Measurements from ENCODE around the gene WIPF3.

Gene WIPF3

DNA sequence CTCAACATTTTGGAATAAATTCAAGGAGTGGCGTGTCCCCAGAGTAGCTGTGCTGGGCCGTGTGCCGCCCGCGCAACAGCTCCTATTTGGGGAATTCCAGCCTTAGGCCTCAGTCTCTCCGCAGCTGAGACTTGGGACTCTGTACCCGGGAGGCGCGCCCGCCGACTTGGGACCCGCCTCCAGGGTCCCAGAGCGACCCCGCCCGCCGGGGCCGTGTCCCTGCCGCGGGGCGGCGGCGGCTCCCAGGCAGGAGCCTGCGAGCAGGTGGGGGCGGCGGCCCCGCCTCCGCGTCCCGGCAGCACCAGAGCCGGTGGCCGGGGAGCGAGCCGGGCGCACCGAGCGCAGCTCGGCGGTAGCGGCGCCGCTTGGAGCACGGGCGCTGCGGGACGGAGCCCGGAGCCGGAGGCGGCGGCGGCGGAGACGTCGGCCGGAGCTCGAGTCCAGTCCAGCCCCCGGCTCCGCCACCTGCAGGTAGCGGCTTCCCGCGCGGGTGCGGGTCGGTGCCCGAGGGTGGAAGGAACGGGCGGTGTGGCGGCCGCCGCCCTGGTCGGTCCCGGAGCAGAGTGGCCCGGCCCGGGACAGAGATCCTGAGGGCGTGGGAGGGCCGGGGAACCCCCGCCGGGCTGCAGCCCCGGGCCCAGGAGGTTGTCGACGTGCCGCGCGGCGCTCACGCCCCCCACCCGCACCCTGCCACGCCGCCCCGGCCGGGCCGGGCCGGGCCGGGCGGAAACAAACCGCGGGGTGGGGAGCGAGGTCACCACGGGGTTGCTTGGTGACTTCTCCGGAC is at the start of gene WIPF3:
TSS of gene WIPF3 (plus strand) at position 301 of the 787 bp plus-strand sequence. CDS start 28,217 bp downstream, outside the sequence.
- DNase-seq: peak; percentile 67

DNA sequence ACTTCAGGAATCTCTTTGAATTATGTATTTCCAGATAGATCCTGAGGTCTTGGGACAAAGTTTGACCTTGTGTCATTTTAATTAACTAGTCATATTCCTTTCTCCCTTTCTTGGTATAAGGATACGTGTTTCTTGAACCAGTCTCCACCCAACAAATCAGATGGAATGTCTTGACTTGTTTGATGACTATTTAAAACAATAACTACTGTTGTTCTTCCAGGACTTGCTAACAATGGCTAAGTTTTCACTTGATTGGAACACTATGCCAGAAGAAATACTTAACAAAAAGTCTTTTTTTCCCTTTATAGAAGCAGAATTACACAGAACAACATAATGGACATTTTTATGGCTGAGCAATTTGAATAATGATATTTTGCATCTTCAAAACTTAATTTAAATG is 43.0 kb upstream of the WIPF3 start:
- no peak for DNase-seq

- DNase-seq: no peak
Observed at GRCh38 chr7:29764227-29764626, 42.1 kb upstream of the WIPF3 start.

DNA sequence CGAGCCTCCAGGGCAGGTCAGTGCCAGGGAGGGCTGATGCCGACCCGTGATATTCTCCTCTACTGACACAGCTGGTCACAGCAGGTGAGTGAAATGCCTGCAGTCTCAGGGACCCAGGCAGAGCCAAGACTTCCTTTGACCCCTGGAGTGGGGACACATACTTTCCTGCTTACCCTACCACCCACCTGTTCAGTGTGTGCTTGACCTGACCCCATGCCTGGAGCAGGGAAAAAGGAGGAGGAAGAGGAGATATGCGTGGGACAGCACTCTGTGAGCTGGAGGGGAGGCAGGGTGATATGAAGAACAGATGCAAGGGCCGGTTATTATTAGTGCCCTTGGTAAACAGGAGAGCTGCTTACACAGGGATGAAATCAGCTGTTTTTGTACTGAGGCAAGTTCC is 40.8 kb upstream of the WIPF3 start:
- no peak for DNase-seq

DNA sequence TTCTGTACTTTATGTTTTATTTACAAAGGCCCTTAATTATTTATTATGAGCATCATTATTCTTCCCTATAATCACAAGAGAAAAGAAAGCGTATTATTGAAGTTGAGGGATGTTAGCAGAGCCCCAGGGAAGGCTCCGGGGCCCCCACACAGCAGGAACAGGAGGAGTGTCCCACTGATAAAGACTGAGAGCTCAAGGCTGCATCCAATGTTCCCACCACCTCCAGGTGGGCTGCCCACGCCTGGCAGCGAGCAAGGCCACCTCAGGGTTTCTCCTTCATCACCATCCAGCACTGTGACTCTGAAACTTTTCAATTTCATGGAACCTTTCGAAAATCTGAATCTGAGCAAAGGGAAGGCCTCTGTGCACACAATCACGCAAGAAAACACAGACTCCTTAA is 35.9 kb upstream of the WIPF3 start:
- DNase-seq: no peak

- peak; percentile 84 for DNase-seq
Observed at GRCh38 chr7:29771081-29771816, 35.1 kb upstream of the WIPF3 start.

DNA sequence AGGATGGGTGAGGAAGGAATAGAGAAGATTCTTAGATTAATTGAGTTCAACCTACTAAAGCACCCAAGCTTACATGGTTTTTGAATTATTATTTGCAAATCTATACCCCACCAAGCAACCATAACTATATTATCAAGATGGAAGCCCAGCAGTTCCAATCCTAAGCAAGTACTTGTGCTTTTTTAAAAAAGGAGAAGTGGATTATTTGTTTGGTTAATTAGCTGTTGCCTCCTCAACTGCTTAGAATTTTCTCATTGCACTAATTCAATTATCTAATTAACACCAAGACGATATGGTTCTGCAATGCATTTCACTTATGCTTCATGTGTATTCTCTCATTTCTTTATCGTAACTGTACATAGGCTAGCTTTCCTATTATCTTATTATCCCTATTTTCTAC is 27.3 kb upstream of the WIPF3 start:
- DNase-seq: no peak

DNA sequence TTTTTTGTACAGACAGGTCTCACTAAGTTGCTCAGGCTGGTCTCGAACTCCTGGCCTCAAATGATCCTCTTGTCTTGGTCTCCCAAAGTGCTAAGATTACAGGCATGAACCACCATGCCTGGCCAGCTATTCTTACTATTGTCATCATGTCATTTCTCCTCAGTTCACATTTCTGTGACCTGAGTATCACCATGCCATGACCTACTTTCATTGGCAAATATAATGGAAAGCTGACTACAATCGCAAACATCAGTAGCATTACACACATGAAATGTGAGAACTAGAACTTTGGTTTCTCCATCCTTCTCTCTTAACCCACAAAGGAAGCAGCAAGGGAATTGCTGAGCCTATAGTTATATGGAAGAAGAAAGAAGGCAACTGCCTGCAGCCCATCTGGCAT is 26.0 kb upstream of the WIPF3 start:
- no peak for DNase-seq

DNA sequence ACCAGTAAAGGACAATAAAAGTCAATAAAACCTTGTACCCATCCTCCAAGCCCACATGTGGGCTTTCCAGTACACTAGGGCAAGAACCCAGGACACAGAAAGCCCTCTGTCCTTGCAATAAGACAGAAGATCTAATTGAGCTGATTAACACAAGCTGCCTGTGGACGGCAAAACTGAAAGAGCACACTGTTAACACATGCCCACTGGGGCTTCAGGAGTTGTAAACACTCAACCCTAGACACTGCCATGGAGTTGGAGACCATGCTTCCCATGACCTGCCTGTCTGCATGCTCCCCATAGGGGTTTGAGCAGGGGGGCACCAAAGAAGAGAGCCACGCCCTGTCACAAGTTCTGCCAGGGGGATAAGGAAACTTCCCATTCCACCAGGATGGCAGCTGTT is 22.6 kb upstream of the WIPF3 start:
- no peak for DNase-seq

- DNase-seq: no peak
Observed at GRCh38 chr7:29793507-29793906, 12.8 kb upstream of the WIPF3 start.

DNA sequence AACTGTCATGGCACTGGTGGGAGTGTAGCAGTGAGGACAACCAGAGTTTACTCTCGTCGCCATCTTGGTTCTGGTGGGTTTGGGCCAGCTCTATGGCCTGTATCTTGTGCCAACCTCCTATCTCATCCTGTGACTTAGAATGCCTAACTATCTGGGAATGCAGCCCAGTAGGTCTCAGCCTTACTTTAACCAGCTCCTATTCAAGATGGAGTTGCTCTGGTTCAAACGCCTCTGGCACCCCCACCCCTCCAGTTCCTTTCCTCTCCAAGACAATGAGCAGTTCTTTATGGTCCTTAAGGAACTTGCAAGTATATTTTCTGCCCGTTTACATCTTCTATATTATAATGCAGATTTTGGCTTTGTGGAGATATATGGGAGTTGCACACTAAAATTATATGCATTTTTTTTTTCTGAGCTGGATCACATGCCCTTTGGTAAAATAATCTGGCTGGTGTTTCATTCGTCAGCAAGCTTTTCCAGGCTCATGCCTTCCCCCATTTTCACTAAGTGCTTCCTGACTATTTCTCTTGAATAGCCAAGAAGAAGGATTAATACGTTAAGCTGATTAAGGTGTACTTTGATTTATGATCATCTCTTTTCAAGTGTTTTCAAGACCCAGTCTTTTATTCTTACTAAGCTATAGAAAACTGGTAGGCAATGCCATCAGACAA is 11.2 kb upstream of the WIPF3 start:
- no peak for DNase-seq

DNA sequence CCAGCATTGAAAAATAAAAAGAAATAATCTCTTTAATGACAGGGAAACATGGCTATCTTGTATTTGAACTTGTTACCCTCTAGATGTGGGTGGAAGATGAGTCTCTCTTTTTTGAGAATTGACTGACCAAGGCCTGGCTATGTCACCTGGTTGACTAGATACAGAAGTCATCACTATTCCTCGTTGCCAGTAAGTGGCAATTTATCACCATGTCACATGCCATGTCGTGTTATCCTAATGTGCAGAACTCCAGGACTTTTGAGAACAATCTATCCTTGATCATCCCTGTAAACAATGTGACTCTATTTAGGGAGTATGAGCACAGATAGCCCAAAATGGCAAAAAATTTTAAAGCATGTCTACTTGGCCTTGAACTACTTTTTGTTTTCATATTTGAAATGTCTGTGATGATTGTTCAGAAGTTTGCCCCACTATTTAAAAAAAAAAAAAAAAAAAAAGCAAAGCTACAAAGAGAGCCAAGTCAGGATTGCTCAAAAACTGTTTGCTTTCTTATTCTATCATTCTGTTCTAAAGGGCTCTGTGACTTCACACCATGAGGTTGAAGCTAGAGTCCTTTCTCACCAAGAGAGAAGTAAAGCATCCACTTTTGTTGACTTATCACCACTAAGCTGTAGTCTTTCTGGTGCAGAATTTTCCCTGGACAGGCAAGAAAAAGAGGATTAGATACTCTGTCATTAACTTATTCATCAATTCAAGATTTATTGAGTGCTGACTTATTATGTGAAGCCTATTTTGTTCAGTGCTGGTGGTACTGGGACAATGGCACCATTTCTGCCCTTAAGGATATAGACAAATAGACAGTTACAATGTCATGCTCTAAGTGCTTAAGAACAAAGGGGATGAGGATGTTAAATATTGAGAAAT is 10.4 kb upstream of the WIPF3 start:
- DNase-seq: no peak

DNA sequence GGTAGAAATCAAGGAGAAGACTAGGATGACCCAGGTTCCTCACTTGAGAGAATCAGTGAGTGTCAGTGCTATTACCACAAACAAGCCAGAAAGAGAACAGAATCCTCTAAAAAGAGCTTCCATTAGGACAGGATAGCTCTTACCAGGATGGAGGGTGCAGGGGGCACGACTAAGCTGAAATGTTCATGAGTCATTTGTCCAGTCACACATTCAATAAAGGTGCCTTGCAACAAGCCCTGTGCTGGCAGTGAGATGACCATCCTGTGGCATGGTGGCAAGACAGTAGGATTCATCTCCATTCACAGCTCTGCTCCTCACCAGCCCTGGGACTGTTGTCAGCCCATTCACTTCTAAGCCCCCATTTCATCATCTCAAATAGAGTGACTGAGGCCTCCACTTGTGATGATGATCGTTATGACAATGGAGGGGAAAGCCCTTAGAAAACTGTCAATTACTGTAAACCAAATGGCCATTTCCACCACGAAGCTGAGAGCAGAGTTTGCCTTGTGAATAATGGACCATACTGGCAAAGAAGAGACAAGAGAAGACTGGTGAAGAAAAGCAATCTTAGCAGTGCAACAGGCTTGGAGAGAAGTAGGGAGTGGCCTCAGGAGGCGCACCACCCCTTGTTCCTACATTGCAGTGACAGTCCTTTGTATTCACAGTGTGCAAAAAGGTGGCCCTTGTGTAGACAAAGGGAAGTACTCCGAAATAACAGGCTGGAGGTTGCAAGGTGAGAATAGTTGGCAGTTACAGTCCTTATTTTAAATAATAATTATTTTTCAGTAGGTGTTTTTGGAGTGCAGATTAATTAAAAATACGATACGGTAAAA is 9.0 kb upstream of the WIPF3 start:
- DNase-seq: no peak

GRCh38 chr7:29798422-29798821 is 7.9 kb upstream of the WIPF3 start:
- no peak for DNase-seq

GRCh38 chr7:29801929-29802328 is 4.4 kb upstream of the WIPF3 start:
- DNase-seq: no peak

DNA sequence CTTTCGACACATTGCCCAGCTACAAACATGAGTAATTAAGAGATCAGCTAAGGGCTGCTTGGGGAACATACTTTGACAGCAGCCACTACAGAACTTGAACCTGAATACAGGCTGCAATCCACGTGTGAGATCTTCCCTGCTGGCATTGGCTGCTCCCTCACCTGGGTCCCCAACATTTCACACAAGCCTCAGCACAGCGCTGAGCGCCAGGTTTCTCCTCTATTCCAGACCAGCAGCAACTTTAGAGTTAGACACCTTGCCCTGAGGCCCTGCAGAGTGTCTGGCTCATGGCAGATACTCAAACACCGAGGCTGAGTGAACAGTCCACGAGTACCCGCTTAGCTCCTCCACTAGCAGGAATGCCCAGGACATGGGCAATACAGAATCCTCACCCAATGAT is 1.3 kb upstream of the WIPF3 start:
- no peak for DNase-seq

DNA sequence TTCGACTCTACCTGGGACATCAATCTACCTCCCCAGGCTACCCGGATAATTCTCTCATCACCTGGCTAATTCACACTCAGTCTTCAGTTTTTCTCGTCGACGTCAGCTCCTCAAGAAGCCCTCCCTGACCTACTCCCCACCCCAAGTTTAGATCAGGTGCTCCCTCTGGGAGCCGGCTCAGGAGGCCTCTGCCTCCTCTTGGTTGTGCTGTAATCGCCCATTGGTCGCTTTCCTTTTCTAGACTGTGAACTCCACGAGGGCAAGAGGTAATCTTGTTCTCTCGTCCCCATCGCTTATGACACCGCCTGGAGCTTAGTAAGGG is 461 bp upstream of the WIPF3 start:
- DNase-seq: no peak

- DNase-seq: peak; percentile 84
Observed at GRCh38 chr7:29806995-29807841, 910 bp downstream of the WIPF3 start.

DNA sequence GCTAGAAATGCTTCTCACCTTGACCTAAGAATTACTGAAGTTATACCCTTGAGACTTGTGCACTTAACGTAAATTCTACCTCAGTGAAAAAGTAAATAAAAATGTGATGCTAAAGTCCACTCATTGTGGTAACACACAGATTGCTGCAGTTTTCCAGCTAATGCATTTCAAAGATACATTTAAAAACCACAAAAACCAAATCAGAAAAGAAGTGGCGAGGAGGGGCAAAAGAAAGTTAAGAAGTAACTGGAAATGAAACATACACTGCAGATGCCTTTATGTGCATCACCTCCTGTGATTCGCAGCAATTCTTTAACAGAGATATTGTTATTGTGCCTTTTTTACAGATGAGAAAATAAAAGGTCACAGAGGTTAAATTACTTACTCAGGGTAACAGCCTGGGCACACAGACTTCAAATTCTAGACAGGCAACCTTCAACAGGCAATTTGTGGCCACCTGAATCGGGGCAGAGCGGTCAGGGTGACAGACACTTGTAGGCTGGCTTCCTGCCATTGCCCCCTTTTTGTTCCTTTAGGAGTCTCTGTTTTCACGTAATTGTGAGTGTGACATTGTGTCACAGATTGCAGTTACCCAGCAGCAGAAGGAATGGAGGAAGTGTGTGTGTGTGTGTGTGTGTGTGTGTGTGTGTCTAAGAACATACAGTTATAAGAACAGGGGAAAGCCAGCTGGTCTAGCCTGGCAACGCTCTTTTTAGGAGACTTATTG is 1.9 kb downstream of the WIPF3 start:
- DNase-seq: no peak

DNA sequence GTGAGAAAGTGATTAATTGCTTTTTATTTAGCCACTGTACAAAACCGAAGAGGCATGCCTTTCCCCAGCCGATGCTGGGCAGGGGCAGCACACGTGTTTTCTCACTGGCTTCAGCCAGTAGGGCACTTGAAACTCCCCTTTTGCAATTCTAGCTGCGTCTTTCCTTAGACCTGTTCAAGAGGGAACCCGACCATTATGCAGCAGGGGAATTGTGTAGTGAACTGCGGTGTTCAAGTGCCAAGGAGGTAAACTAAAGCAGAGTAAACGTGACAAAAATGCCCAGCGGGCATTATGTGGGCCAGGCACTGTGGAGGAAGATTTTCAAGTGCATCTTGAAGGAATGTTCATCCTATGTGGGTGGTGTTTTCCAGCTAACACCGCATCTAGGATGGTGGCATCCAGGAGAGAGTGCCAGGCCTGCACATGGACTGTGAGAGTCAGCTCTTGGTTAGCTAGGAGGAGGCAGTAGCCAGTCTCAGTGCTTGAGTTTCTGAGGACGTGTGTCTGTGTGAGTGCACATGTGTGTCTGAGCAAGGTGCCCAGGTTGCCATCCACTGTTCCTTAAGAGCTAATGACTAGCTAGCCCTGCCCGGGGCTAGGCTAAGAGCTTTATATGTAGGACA is 3.3 kb downstream of the WIPF3 start:
- no peak for DNase-seq
